ENCODE data around the gene SYNGR2. TPM values are rescaled to one million over a fixed set of nuclear protein-coding genes. Genes with fewer than 3 reads are reported as not detected.

Gene SYNGR2
- total and polyA plus RNA-seq, 9 of the 15 experiments (the other 6 are each of a cell fraction or from before 2014, with no cell fraction given) = 1.4 to 173 (median 87.8) TPM

DNA sequence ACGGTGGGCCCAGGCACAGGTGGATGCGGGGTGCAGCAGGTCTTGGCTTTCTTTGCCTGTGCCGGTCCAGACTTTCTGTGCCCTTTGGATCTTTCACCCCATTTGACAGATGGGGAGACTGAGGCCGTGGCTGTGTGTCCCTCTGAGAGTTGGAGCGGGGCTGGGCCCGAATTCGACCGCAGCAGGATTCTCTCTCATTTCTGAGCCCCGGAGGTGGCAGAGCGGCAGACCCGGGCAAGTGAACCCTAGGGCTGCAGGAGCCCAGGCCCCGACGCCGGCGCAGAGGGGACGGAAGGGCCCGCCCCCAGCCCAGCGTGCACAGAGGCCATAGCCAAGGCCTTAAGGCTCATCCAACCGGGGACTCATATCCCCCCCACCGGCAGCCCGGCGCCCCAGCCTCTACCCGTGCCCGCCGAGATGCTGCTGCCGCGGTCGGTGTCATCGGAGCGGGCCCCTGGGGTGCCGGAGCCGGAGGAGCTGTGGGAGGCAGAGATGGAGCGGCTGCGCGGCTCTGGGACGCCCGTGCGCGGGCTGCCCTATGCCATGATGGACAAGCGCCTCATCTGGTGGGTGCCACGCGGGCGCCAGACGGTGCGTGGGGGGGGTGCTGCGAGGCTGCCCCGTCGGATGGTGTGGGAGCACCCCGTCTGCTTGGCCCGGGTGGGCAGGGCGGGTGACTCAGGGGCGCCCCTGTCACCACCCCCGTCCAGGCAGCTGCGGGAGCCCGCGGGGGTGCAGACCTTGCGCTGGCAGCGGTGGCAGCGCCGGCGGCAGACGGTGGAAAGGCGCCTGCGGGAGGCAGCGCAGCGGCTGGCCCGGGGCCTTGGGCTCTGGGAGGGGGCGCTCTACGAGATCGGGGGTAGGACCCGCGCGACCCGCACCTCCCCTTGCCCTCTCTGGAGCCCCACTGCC lies 37.0 kb upstream of the SYNGR2 start:
- peaks cover 50 to 92% of the 10 kb centered on the region in 2 experiments for H3K4me1 ChIP-seq (replicated peaks in 1 of 2; ENCODE audit: control insufficient read depth in 2 of 2, insufficient read depth in 2 of 2, low read length in 2 of 2)
- H3K9me3 ChIP-seq (replicated peaks; ENCODE audit: control insufficient read depth, insufficient read depth, low read depth, low read length) = no peaks in the 10 kb centered on the region
- in situ Hi-C loops (cut with MboI) = no loop called here
- intact Hi-C loops (cut with micrococcal nuclease) = no loop called here
- POLR2A ChIA-PET = interaction anchor here (0.6 kb wide), 1 partner anchor 12 kb away, joined by 4 read pairs; no protein-coding TSS in a partner anchor
- peaks cover 40% of the 10 kb centered on the region for H3K79me2 ChIP-seq (ENCODE audit: control insufficient read depth, insufficient read depth, low read length)
- H3K36me3 ChIP-seq (ENCODE audit: control insufficient read depth, insufficient read depth, low read length) = peaks cover 7% of the 10 kb centered on the region; the same call in 1 of the 3 replicates
- H4K20me1 ChIP-seq (replicated peaks; ENCODE audit: control insufficient read depth, insufficient read depth, low read length) = no peaks in the 10 kb centered on the region
- H3K9ac ChIP-seq (ENCODE audit: insufficient read depth in 1 of 2, low read depth in 2 of 2, low read length in 2 of 2) = peak overlapping the region; percentile 56 to 90
- FAIRE-seq = no peak
- no peaks in the 10 kb centered on the region for H3K27me3 ChIP-seq (ENCODE audit: control insufficient read depth in 2 of 2, insufficient read depth in 2 of 2, low read length in 2 of 2)
- no TSS peak for BruUV-seq (replicated peaks)
- CTCF ChIA-PET (ENCODE audit: low intra/inter-chr PET ratio) = no interaction called here
- 91% methylated on average over 23 of the region's 74 CpGs for WGBS (ENCODE audit: insufficient coverage, low coverage, missing lambda C conversion rate)
- ATAC-seq = no peak
- no peaks in the 10 kb centered on the region for H3K9me1 ChIP-seq (ENCODE audit: control insufficient read depth, insufficient read depth, low read length)
- no peak overlapping the region for H3K4me3 ChIP-seq
- DNase-seq (ENCODE audit: extremely low read depth in 1 of 4, low spot score in 3 of 4) = no peak
- peak overlapping the region; percentile 81 for H3K27ac ChIP-seq (ENCODE audit: extremely low read depth, low read depth, low read length)
- H2AFZ ChIP-seq (ENCODE audit: low read depth, low read length) = no peak overlapping the region
- 0 out of 2 replicates have a peak overlapping the region, but pooled peaks have one; percentile 81 for H3K4me2 ChIP-seq (ENCODE audit: insufficient read depth, low read length)
- TF ChIP-seq KDM2B (CRISPR knock-in tag; IDR thresholded peaks at IDR 0.05) (no peak), MBD2 (IDR thresholded peaks at IDR 0.05; ENCODE audit: borderline replicate concordance, low read depth) (0 out of 2 replicates have a peak, but pooled peaks have one; percentile 1), BRF1 (IDR thresholded peaks at IDR 0.05; ENCODE audit: borderline replicate concordance, extremely low read depth, insufficient read length) (no peak), HDAC2 (IDR thresholded peaks at IDR 0.05) (peak; percentile 75), ADNP (tag; IDR thresholded peaks at IDR 0.05) (peak; percentile 77), BCOR (IDR thresholded peaks at IDR 0.05) (peak; percentile 92), RCOR1 (IDR thresholded peaks at IDR 0.05; ENCODE audit: borderline replicate concordance in 1 of 2, low read depth in 2 of 2, low read length in 2 of 2) (peak in 1 of 2 experiments; percentile 60; a peak in 1 of 4 replicates), HNRNPL (IDR thresholded peaks at IDR 0.05; ENCODE audit: low read depth, low read length) (peak; percentile 94), NCOA6 (IDR thresholded peaks at IDR 0.05) (no peak), KAT7 (CRISPR knock-in tag; IDR thresholded peaks at IDR 0.05; ENCODE audit: borderline replicate concordance) (0 out of 2 replicates have a peak, but pooled peaks have one; percentile 30), CBX1 (IDR thresholded peaks at IDR 0.05; ENCODE audit: low read depth) (0 out of 2 replicates have a peak, but pooled peaks have one; percentile 57), POLR3G (IDR thresholded peaks at IDR 0.05; ENCODE audit: extremely low read depth, insufficient read length, insufficient replicate concordance) (no peak), RBM25 (IDR thresholded peaks at IDR 0.05; ENCODE audit: low read depth, low read length, severe bottlenecking) (peak; percentile 89), HDAC1 (IDR thresholded peaks at IDR 0.05) (peak in 1 of 2 experiments; percentile 37; a peak in 1 of 4 replicates)
- TF ChIP-seq, protein P1, sequence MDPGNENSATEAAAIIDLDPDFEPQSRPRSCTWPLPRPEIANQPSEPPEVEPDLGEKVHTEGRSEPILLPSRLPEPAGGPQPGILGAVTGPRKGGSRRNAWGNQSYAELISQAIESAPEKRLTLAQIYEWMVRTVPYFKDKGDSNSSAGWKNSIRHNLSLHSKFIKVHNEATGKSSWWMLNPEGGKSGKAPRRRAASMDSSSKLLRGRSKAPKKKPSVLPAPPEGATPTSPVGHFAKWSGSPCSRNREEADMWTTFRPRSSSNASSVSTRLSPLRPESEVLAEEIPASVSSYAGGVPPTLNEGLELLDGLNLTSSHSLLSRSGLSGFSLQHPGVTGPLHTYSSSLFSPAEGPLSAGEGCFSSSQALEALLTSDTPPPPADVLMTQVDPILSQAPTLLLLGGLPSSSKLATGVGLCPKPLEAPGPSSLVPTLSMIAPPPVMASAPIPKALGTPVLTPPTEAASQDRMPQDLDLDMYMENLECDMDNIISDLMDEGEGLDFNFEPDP (CRISPR knock-in tag; IDR thresholded peaks at IDR 0.05) = no peak
- TF ChIP-seq, protein P2, sequence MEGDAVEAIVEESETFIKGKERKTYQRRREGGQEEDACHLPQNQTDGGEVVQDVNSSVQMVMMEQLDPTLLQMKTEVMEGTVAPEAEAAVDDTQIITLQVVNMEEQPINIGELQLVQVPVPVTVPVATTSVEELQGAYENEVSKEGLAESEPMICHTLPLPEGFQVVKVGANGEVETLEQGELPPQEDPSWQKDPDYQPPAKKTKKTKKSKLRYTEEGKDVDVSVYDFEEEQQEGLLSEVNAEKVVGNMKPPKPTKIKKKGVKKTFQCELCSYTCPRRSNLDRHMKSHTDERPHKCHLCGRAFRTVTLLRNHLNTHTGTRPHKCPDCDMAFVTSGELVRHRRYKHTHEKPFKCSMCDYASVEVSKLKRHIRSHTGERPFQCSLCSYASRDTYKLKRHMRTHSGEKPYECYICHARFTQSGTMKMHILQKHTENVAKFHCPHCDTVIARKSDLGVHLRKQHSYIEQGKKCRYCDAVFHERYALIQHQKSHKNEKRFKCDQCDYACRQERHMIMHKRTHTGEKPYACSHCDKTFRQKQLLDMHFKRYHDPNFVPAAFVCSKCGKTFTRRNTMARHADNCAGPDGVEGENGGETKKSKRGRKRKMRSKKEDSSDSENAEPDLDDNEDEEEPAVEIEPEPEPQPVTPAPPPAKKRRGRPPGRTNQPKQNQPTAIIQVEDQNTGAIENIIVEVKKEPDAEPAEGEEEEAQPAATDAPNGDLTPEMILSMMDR (IDR thresholded peaks at IDR 0.05 in 2 of 3, conservative IDR thresholded peaks at IDR 0.05 in 1 of 3; ENCODE audit: insufficient read depth in 2 of 3, low read depth in 1 of 3, low read length in 3 of 3) = 0 out of 6 replicates have a peak, but pooled peaks of 1 of the 3 experiments have one; percentile 4

All from K562 (cell line).